Ramos (cell line): ENCODE measurements around the gene JAKMIP1.

Source experiments
- in situ Hi-C: fragments of 300-500 bp; cut with MboI; formaldehyde crosslinking; loops from one replicate; pipeline ENCODE4 v1.14.3; 2022; ENCODE audit warnings: low sequenced_read_pairs; ENCODE audit not compliant: unreplicated experiment

Gene JAKMIP1

DNA sequence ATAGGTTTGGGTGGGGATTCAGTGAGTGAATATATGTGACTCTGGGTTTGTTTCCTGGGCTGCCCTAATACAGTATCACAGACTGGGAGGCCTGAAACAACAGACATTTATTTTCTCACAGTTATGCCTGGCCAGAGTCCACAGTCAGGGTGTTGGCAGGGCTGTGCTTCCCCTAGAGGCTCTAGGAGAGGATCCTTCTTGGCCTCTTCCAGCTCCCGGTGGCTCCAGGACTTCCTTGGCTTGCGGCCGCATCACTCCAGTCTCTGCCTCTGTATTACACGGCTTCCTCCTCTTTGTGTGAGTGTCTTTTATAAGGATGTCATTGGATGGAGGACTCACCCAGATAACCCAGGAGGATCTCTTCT, 5.2 kb upstream of the JAKMIP1 start:
- in situ Hi-C loops: no loop called here

DNA sequence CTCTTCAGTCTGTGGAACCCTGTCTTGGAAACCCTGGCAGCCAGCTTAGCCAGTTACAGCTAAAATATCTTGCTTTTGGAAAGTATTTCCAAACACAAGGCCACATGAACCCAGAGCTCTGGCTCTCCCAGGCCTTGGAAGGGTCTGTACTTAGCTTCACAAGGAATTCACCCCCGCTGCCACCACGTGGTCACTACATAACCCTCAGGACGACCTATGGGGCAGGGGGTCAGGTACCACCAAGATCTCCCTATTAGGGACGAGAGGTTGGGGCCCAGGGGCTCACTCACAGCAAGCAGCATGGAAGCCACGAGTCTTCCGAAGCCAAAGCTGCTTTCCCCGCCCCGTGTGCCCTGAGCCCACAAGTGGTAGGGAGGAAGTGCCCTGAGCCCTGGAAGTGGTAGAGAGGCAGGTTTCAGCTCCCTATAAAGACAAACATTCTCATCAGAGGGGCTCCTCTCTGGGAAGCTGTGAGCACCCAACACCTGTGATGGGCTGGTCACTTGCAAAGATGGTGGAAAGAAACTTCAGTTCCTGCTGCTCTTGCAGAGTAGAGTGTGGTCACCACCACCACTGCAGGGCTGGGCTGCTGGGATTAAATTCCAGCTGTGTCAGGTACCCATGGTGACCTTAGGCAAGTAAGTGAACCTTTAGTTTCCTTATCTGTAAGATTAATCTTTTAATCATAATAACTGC, 4.7 kb upstream of the JAKMIP1 start:
- in situ Hi-C loops: no loop called here

DNA sequence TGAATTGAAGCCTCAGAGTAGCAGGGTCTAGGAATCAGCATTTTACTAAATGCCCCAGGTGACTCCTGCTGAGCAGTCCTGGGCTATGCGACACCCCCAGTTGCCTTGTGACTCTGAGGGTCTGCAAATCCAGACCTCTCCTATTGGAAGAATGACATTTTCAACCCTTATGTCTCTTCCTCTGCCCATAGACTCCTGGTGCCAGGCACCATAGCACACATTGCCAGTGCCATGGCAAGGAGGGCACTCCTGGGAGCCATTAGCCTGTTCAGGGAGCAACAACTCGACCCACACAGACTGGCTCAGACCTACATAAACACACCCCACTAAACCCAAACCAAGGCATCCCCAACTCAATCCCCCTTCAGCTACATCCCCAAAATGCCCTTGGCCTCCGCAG, 3.7 kb upstream of the JAKMIP1 start:
- in situ Hi-C loops: no loop called here

DNA sequence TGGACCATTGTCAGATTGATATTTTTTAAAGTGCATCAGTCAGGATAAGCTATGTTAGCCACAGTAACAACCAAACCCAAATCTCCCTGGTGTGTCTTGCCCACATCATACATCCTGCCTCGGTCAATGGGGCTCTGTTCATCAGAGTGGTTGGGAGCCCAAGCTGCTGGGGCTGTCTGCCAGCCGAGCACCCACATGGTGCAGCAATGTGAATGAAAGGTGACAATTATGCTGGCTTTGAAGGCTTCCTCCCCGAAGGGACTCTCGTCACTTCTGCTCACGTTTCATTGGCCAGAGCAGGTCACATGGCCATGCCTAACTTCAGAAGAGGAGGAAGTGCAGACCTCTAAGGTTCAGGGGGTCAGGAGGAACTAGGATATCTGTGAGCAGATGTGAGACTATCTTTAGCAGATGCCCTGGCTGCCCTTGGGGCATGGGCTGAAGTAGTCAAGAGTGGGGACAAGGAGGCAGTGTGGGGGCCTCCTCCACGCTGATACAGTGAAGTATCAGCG, 1.3 kb upstream of the JAKMIP1 start:
- in situ Hi-C loops: no loop called here

DNA sequence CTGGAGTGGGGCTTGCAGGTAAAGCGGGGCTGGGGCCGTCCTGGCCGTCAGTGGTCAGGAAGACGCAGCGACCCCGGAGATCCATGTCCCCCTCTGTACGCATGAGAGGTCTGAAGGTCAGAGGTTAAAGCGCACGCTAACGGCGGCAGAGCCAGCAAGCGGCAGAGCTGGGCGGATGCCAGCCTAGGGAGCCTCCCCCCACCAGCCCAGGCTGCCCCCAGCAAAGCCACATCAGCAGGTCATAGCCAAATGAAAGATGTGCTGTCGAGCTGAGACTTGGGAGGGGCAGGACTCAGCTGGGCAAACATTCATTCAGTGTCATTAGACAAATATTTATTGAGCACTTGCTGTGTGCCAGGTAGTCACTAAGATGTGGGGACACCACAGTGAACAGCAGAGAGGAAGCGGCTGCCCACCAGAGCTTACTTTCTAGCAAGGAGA, 593 bp upstream of the JAKMIP1 start:
- in situ Hi-C loops: no loop called here

DNA sequence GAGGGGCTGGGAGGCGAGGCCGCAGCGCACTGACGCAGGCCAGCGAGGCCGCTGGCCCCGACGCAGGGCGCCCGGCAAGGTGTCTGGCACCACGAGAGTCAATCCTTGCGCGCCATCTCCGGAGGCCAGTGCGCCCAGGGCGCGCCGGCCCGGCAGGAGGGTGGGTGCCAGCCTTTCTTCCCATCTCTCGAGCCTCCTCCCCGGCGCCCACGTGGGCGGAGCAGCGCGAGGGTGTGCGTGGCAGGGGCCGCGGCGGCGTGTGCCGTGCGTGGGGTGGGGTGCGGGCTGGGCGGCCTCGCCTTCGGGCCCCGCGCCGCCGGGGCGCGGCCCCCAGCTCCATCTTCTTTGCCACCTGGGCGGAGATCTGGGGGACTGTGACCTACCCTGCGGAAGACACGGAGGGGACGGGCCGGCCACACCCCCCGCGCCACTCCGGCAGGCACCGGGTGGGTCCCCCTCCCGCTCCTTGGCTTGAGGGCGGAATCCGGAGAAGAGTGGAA, 877 bp downstream of the JAKMIP1 start:
- in situ Hi-C loops: no loop called here

DNA sequence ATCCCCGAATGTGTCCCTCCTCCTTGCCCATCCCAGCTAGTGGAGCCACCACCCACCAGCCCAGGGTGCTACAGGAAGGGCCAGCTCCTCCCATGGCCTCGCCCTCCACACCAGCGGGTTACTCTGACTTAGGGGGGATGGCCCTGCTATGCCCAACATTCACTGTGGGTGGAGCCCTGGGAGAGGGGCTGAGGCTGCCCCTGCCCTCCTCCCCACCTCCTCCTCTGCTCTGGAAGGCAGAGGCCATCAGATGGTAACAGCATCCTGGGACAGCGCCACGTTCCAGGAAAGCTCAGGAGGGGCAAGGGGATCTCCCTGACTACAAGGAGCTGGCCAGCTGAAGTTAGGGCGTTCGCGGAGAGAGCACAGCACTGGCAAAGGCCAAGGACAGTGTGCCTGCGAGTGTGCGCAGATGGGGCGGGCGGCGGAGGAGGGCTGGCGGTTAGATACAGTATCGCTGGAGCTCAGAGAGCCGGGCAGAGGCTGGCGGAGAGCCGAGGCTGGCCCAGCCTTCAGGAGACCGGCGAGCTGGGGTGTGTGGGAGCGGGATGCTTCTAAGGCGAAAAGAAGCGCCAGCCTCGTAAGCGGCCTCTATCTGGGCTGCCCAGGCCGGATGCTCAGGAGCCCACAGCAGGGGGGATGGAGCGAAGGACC, 1.5 kb downstream of the JAKMIP1 start:
- in situ Hi-C loops: no loop called here

DNA sequence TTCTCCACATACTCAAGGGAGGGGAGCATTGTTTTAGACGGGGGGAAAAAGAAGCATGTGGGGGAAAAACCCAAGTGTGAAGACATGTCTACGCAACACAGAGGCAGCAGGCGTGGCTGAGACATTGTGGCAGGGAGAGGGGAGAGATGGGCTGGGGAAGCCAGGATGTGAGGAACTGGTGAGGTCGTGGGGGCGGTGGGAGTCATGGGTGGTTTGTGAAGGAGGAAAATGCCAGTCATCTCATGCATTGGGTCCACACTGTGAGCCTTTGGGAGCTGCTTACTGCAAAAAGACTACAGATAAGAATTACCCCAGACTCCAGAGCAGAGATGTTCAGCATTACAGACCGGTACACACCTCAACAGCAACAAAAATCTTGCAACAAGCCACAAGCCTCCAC, 2.1 kb downstream of the JAKMIP1 start:
- in situ Hi-C loops: no loop called here

DNA sequence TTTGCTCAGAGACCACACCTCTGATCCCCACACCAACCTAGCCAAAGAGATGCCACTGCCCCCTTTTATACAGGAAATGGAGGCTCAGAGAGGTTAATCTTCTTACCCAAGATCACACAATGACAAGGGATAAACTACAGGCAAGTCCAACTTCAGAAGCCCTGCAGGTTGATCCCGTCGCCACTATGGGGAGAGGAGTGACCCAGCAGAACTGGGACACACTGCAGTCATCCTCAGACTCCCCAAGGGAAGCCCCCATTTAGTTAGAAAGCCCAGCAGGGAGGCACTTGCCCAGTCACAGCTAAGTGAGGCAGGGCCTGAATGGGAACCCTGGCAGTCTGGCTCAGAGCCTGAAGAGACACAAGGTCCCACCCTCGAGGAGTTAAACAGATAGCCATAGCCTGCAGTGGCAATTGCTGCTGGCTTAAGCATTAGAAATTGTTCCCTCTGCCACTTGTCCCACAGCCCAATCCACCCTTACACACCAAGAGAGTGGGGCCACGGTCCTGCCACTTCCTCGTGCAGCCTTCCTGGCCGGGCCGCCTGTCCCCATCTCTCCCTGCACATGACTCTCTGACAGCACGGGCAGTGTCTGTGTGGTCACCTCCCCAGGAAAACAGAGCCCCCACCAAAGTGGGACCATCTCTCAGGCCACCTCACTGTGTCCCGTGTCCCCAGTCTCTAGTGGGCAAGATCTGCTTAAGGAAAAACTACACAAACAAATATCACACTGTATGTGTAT, 2.7 kb downstream of the JAKMIP1 start:
- in situ Hi-C loops: no loop called here

DNA sequence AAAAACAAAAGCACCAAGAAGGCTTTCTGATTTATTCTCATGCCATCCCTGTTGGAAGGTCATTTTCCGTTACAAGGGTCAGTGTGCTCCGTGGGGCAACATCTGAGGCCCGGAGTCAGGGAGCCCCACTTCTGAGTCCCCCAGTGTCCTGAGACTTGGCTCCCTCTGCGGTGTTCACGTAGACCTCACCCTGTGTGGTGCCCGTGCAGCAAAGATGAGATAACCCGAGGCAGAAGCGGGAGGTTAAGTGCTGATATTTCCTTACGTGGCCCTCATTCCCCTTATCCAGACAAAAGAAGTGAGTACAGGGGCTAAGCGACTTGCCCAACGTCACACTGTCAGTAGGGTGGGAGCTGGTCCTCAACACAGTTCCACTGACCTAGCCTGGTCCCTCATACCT, 3.5 kb downstream of the JAKMIP1 start:
- in situ Hi-C loops: no loop called here

DNA sequence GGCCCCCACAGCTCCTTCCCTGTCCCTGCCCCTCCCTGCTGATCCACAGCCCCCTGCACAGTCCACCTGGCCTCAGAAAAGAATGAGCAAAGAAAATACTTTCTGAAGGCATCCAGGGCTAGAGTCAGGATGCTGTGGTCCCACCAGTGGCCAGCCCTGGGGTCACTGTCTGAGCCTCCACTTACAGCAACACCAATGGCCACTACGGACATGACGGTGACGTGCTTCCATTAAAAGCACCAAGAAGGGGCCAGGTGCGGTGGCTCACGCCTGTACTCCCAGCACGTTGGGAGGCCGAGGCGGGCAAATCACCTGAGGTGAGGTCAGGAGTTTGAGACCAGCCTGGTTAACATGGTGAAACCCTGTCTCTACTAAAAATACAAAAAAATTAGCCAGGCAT, 4.0 kb downstream of the JAKMIP1 start:
- in situ Hi-C loops: no loop called here

DNA sequence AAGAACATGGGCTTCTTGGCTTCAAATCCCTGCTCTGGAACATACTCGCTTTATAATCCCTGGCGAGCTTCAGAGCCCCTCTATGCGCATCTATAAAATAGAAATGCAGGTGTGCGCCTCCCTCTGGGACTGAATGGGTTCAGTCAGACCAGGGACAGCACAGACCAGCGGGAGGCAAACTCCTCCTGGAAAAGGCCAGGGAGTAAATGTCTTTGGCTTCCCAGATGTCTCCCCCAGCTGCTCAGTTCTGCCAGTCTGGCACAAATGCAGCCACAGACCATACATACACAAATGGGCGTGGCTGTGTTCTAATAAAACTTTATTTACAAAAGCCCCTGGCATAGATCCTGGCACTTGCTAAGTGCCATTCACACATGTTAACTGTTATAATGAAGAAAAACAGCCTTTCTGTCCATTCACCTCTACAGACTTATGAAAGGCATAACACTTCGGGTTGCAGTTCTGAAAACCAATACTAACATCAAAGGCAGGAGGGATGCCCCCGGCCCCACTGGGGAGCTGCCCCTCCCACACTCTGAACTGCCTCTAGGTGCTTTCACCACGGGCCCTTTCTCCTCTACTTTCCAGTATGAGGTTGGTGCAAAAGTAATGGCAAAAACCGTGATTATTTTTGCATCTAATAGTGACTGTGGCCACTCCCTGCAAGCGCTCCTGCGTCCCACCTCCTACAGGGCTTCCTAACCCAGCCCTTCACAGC, 4.6 kb downstream of the JAKMIP1 start:
- in situ Hi-C loops: no loop called here

DNA sequence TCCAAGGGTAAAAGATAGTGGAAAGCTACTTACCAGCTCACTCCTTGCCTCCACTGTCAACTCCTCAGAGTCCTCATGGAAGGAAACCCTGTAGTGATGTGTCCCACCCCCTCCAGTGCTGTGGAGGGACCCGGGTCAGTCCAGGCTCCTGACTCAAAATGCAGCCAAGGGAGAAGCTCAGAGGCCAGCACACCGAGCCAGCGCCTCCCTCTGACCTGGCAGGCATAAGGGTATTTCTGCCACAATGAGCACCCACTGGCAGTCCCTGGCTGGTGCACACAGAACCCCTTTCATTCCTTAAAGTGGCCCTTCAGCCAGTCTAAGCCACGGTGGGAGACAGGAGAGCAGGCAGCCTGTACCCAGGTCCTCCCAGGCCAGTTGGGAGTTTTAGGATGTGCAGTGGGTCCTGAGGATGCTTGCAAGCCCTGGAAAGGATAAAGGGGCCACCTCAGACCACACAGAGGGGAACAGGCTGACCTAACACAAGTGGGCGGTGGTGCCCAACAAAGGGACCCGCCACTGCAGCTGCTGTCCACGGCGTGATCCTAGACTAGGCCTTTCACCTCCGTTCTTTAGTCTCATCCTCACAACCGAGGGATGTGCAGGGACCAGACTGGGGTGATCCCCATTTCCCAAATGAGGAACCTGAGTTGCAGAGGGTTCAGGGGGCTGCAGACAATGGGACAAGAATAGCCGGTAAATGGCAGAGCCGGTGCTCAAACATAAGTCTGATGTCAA, 5.7 kb downstream of the JAKMIP1 start:
- in situ Hi-C loops: no loop called here

DNA sequence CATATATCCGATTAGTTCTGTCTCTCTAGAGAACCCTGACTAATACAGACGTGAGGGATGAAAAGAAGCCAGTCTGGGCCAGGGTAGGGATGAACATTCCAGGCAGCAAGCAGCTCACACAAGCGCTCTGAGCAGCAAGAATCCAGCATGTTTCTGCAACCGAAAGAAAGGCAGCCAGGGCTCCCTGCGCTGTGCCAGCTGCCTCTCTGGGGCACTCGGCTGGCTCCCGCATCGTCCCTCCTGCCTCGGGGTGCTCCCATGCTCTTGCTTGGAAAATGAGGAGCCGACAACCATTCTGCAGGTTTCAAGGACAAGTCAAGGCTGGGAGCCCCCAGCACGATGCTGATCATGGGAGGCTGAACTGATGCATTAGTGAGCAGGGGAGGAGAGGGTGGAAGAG, 7.0 kb downstream of the JAKMIP1 start:
- in situ Hi-C loops: no loop called here

DNA sequence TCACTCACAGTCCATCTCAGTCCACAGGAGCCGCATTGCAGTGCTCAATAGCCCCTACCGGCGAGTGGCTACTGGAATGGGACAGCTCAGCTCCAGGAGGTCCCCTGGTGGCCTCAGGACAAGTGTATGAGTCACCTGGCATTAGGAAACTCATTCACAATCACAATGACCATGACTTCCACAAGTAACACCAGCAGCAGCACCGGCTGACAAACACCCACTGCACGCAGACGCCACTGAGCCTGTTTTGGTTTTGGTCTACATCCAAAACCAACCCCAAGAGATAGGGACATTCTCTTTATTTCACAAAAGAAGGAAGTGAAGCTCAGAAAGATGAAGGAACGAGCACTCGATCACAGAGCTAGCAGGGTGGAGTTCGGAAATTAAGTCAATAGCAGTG, 8.1 kb downstream of the JAKMIP1 start:
- in situ Hi-C loops: no loop called here

DNA sequence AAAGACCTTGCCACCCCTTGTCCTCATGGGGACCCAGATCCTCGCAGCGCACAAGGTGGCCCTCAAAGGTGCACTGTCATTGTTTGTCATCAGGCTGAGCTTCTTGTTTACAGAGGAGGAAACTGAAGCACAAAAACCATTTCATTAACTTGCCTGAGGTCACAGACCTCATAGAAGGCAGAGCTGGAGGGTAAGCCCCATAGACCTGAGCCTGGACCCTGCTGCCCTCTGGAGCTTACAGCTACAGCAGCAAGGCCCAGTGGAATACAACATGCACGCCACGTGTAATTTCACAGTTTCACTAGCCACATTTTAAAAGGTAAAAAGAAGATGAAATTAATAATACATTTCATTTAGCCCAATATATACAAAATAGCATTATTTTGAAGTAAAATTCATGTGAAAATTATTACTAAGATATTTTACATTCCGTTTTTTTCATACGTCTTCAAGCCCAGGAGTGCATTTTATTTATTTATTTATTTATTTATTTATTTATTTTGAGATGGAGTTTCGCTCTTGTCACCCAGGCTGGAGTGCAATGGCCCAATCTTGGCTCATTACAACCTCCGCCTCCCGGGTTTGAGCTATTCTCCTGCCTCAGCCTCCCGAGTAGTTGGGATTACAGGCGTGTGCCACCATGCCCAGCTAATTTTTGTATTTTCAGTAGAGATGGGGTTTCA, 8.8 kb downstream of the JAKMIP1 start:
- in situ Hi-C loops: no loop called here

DNA sequence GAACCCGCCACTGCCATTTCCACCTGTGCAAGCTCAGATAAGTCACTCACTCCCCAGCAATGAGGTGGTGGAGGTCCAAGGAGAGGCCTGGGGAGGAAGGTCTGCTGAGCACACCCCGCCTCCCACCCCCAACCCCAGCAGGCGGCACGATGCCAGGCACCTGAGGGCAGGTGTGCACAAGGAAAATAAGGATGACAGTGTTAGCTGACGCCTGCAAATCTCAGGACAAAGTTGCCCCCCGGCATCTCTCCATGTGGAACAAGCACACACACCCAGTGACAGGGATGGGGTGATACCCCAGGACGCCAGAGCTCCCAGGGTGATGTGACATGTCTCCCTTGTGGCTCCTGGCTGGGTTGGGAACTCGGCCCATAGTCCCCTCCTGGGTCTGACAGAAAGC, 9.9 kb downstream of the JAKMIP1 start:
- in situ Hi-C loops: no loop called here

DNA sequence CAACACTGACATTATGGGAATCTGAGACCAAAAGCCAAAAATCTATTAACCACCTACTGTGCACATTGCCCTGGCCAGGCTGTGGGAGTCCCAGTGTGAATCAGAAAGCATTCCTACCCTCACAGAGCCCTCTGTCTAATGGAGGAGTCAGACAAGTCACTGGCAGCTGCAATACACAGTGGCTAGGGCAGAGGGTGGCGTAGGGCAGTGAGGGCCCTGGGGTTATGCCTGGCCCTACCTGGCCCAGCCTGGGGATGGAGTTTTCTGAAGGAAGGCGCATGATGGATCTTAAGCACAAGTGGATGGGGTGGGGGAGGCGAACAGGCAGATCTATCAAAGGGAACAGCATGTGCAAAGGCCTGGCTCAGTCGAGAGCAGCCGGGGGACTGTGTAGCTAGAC, 10.8 kb downstream of the JAKMIP1 start:
- in situ Hi-C loops: no loop called here

DNA sequence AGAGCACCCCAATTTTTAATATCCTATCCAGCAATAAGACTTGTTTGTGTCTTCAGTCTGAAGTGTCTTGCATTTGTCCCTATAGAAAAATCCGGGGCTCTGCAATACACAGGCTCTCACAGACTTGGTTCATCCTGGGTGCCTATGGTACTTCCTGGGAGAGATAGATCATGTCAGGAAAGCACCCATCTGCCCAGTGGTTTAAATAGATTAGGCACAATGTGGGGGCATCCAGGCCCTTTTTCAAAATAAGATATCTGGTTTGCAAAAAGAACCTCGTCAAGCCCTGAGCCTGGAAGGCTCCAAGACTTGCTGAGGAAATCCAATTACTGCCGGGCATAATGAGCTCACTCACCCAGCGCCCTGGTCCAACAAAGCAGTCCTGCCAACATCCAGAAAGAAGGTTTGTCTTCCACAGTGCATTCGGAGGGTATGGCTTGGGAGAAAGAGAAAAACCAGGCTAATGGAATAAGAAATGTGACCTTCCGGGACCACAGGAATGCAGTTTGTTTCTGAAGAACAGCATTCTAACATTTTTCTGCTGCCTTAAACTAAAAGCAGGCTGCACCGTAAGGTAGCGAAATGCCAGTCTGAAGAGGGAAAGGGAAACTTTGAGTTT, 11.6 kb downstream of the JAKMIP1 start:
- in situ Hi-C loops: no loop called here
